Lower leg skin (tissue), 3 donors: ENCODE measurements around the gene SLC22A4.

ENCODE experiments used
- POLR2A ChIP-seq, 2 donors: fragments of 450-650 bp; IDR thresholded peaks; one replicate each; pipeline ENCODE4 v1.6.1; 2016 to 2017; ENCODE audit warnings: antibody characterized with exemption in 2 of 2, mild to moderate bottlenecking in 1 of 2, moderate library complexity in 1 of 2
- TF ChIP-seq, protein P1 (sequence below), 3 donors: fragments of 450-650 bp; IDR thresholded peaks; one replicate each; pipeline ENCODE4 v1.5.1; 2016; ENCODE audit warnings: antibody characterized with exemption in 3 of 3, mild to moderate bottlenecking in 3 of 3, moderate library complexity in 2 of 3

DNA sequence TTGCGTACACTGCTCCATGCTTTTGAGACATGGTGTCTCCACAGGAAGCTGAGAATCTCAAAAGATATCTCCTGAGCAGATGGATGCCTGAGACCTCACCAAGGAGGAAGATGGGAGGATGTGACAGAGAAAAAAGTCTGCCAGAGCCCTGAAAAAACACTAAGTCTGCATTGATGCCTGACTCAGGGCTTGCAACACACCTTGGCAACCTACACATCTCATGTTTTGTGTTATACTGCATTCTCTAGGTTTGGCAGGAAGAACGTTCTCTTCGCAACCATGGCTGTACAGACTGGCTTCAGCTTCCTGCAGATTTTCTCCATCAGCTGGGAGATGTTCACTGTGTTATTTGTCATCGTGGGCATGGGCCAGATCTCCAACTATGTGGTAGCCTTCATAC, 19.2 kb downstream of the SLC22A4 start:
- TF ChIP-seq, protein P1, sequence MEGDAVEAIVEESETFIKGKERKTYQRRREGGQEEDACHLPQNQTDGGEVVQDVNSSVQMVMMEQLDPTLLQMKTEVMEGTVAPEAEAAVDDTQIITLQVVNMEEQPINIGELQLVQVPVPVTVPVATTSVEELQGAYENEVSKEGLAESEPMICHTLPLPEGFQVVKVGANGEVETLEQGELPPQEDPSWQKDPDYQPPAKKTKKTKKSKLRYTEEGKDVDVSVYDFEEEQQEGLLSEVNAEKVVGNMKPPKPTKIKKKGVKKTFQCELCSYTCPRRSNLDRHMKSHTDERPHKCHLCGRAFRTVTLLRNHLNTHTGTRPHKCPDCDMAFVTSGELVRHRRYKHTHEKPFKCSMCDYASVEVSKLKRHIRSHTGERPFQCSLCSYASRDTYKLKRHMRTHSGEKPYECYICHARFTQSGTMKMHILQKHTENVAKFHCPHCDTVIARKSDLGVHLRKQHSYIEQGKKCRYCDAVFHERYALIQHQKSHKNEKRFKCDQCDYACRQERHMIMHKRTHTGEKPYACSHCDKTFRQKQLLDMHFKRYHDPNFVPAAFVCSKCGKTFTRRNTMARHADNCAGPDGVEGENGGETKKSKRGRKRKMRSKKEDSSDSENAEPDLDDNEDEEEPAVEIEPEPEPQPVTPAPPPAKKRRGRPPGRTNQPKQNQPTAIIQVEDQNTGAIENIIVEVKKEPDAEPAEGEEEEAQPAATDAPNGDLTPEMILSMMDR (IDR thresholded peaks at IDR 0.05) = no peak
- no peak for TF ChIP-seq POLR2A (IDR thresholded peaks at IDR 0.05)
